ENCODE results near the gene ARL3. TPM values are rescaled to one million over a fixed set of nuclear protein-coding genes. Genes with fewer than 3 reads are reported as not detected.

ARL3 gene
- total and polyA plus RNA-seq, 12 donors, result 5.0 to 17.8 (median 13.6) TPM

DNA sequence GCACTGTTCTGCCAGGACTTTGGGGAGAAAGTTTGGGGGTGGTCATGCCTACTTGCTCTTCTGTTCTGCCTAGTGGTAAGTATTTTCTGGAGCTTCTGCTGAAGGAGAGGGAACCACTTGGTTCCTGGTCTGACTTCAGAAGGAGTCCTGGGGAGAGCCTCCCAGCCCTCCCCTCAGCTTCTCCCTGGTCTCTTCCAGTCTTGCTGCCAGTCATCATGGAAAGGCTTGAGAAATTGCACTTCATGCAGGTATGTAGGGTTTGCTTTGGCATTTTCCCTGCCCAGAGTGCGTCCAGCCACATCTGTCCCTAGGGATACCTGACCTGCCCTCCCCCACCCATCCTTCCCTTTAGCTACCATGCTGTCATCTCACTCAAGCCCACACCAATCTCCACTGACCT, 18.5 kb upstream of the ARL3 start:
- WGBS, 2 donors, result 0 to 77% methylated on average over 1 of the region's 1 CpG
- peaks cover 0 to 38% (median 0%) of the 10 kb centered on the region in 9 donors for H3K36me3 ChIP-seq
- no peak overlapping the region for H3K4me3 ChIP-seq
- no peak overlapping the region for H3K27ac ChIP-seq
- no peaks in the 10 kb centered on the region for H3K27me3 ChIP-seq
- no peak for ATAC-seq
- H3K4me1 ChIP-seq, result peaks cover 0 to 13% (median 6%) of the 10 kb centered on the region in 9 donors
- DNase-seq, result no peak
- no peaks in the 10 kb centered on the region for H3K9me3 ChIP-seq
- intact Hi-C loops (cut with DNase I), result loop anchor here in 8 of 10 donors (2.0 to 10.0 kb wide), 8 partner anchors 90 to 335 kb away; partner anchors contain the start of gene CYP17A1 (in 2 of the 8)
- TF ChIP-seq, protein P1, sequence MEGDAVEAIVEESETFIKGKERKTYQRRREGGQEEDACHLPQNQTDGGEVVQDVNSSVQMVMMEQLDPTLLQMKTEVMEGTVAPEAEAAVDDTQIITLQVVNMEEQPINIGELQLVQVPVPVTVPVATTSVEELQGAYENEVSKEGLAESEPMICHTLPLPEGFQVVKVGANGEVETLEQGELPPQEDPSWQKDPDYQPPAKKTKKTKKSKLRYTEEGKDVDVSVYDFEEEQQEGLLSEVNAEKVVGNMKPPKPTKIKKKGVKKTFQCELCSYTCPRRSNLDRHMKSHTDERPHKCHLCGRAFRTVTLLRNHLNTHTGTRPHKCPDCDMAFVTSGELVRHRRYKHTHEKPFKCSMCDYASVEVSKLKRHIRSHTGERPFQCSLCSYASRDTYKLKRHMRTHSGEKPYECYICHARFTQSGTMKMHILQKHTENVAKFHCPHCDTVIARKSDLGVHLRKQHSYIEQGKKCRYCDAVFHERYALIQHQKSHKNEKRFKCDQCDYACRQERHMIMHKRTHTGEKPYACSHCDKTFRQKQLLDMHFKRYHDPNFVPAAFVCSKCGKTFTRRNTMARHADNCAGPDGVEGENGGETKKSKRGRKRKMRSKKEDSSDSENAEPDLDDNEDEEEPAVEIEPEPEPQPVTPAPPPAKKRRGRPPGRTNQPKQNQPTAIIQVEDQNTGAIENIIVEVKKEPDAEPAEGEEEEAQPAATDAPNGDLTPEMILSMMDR (IDR thresholded peaks at IDR 0.05), result no peak

DNA sequence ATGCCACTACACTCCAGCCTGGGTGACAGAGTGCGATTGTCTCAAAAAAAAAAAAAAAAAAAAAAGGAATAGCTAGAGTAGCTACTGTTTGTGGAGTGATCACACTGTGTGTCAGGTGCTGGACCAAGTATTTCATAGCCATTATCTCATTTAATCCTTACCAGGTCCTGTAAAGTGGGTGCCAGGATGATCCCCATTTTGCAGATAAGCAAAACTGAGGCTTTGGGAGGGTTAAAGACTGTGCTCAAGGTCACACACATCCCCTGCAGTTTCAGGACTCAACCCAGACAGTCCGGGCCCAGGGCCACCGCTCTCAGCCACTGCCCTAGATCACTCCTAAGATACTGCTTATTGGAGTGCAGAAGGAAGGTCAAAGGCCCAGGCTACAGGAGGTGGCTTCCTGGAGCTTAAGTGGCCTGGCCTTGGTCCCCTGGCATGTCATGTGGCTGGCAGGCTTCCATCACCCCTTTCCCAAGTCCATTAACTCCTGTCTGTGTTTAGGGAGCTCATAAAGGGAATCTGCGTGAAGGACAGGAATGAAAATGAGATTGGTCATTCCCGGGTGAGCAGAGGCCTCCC, 17.1 kb upstream of the ARL3 start:
- intact Hi-C loops (cut with DNase I), result loop anchor here in 7 of 10 donors (5.0 to 10.0 kb wide), 7 partner anchors 91 to 336 kb away; partner anchors contain the start of gene CYP17A1 (in 2 of the 7)
- no peak for ATAC-seq
- TF ChIP-seq, protein P1 (IDR thresholded peaks at IDR 0.05), result no peak
- Histone ChIP-seq H3K4me3 (no peak overlapping the region), H3K9me3 (no peaks in the 10 kb centered on the region), H3K36me3 (peaks cover 0 to 43% (median 0%) of the 10 kb centered on the region in 9 donors), H3K4me1 (peaks cover 0 to 26% (median 6%) of the 10 kb centered on the region in 9 donors), H3K27me3 (no peaks in the 10 kb centered on the region), H3K27ac (no peak overlapping the region)
- 79% methylated on average over 5 of the region's 5 CpGs for WGBS, 2 donors
- no peak for DNase-seq

DNA sequence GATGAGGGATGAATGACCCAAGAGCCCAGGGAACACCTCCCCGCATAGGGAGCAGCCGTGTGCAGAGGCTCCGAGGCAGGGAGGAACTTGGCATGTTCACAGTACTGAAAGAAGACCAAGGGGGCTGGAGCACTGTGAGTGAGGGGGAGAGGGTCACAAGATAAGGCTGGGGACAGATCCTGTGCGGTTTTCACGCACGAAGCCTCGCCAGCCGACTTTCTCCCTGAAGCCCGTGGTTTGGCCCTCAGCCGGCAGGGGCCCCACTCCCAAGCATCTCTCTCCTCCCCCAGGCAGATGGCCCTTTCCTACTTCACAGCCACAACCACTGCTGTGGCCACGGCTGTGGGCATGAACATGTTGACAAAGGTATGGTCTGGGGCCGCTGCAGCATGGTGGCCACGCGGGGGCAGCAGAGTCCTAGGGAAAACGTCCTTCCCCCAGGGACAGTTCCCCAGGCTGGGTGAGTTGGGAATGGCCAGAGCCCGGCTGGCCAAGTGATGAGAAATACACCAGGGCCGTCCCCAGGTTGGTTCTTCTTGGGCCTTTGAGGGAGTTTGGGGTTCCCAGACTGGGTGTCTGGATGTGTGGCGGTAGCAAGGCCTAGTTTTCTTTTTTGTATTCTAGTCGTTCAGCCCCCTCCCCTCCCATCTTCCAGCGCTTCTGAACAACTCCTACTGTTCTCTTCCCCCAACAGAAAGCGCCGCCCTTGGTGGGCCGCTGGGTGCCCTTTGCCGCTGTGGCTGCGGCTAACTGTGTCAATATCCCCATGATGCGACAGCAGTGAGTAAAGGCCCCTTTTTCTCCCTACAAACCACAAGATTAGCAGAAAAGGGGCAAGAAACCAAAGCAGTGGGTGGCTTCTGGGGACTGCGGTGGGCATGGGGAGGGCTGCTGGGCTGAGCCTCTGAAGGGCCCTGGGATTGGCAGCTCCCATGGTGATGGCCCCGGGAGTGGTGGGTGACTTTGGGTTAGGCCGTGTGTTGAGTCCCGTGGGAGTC, 15.1 kb upstream of the ARL3 start:
- WGBS, 2 donors, result 47 to 48% methylated on average over 30 of the region's 30 CpGs
- peak; percentile 91 to 97 (median 95) for ATAC-seq
- Histone ChIP-seq H3K27ac (peak overlapping the region in 1 of 10 donors; percentile 6), H3K4me1 (peaks cover 0 to 29% (median 6%) of the 10 kb centered on the region in 9 donors), H3K36me3 (peaks cover 0 to 37% (median 0%) of the 10 kb centered on the region in 9 donors), H3K9me3 (no peaks in the 10 kb centered on the region), H3K4me3 (no peak overlapping the region), H3K27me3 (no peaks in the 10 kb centered on the region)
- peak; percentile 89 to 91 for DNase-seq
- intact Hi-C loops (cut with DNase I), result loop anchor here (1.0 to 10.0 kb wide), 16 partner anchors 93 to 525 kb away; partner anchors contain the start of genes CYP17A1 (in 5 of the 10) and RPEL1 (in 2 of the 10)
- TF ChIP-seq, protein P1 (IDR thresholded peaks at IDR 0.05), result peak; percentile 82 to 99 (median 96)

All from heart right ventricle (tissue), 16 donors.